Esophagus squamous epithelium (tissue), 5 donors: ENCODE measurements around the gene ZNF287. TPM values are rescaled to one million over a fixed set of nuclear protein-coding genes. Genes with fewer than 3 reads are reported as not detected.

Source experiments
- DNase-seq: peaks from one replicate; lab custom pipeline; 2025; lab: John Stamatoyannopoulos, UW
- H3K27ac ChIP-seq, 4 donors: fragments of 200-600 bp; sonication (generic); one replicate each; pipeline ENCODE4 v1.5.1; 2016 to 2019; ENCODE audit warnings: mild to moderate bottlenecking in 1 of 4
- H3K27me3 ChIP-seq, 4 donors: fragments of 200-600 bp; sonication (generic); 1 replicate in 3 of 4; 2 replicates in 1 of 4; pipeline versions ENCODE4 v1.5.1 to v1.6.0; 2017 to 2021; ENCODE audit warnings: antibody characterized with exemption in 1 of 4
- H3K36me3 ChIP-seq, 3 donors: fragments of 200-600 bp; sonication (generic); one replicate each; pipeline ENCODE4 v1.5.1; 2016 to 2019
- H3K4me1 ChIP-seq, 3 donors: fragments of 200-600 bp; sonication (generic); one replicate each; pipeline ENCODE4 v1.5.1; 2017 to 2019
- H3K4me3 ChIP-seq, 4 donors: fragments of 200-600 bp; sonication (generic); 1 replicate in 3 of 4; 2 replicates in 1 of 4; pipeline ENCODE4 v1.5.1; 2016 to 2019; ENCODE audit warnings: mild to moderate bottlenecking in 2 of 4, moderate library complexity in 1 of 4
- H3K9me3 ChIP-seq, 3 donors: fragments of 200-600 bp; sonication (generic); one replicate each; pipeline ENCODE4 v1.5.1; 2016 to 2019
- CTCF ChIP-seq, 6 experiments: fragments of 450-650 bp in 4 of 6; fragments of 200-600 bp in 2 of 6; sonication (generic) in 2 of 6; IDR thresholded peaks; one replicate each; pipeline ENCODE4 v1.5.1; 2016 to 2019; ENCODE audit warnings: antibody characterized with exemption in 6 of 6, mild to moderate bottlenecking in 4 of 6, moderate library complexity in 4 of 6
- POLR2A ChIP-seq, 4 donors: fragments of 450-650 bp; IDR thresholded peaks; one replicate each; pipeline ENCODE4 v1.6.1; 2017; ENCODE audit warnings: antibody characterized with exemption in 4 of 4, mild to moderate bottlenecking in 4 of 4, moderate library complexity in 3 of 4
- WGBS, 2 donors: methylation state at CpG; one replicate each; pipeline ENCODE4 v1.1.5; 2018; 5-methylcytosine and 5-hydroxymethylcytosine counted together
- intact Hi-C: fragments of 100-400 bp; cut with DNase I; formaldehyde crosslinking; loops from one replicate; pipeline ENCODE4 v1.15.0; 2022
- total RNA-seq, 4 donors: library from RNA; depleted of rRNA; stranded (reverse); fragments of >200 nt; gene quantifications; one replicate each; pipeline ENCODE4 v1.1.0, GENCODE V29; 2016
- donor health status: DM: yes; HTN: yes; CAD: no.

The ZNF287 gene
- total RNA-seq, 4 donors from 2014 or later: 2.1 to 3.8 (median 2.2) TPM

GRCh38 chr17:16519021-16519420 lies 50.0 kb downstream of the ZNF287 start:
- no peak for DNase-seq
- no peak overlapping the region for H3K27ac ChIP-seq
- H3K36me3 ChIP-seq: no peaks in the 10 kb centered on the region
- intact Hi-C loops: loop anchor here (5.0 kb wide), 1 partner anchor 152 kb away; no protein-coding TSS in a partner anchor
- H3K27me3 ChIP-seq: peaks cover 0 to 49% (median 0%) of the 10 kb centered on the region in 4 donors
- H3K9me3 ChIP-seq: no peaks in the 10 kb centered on the region
- peaks cover 0 to 9% (median 0%) of the 10 kb centered on the region in 3 donors for H3K4me1 ChIP-seq
- H3K4me3 ChIP-seq: no peak overlapping the region
- no peak for TF ChIP-seq CTCF (IDR thresholded peaks at IDR 0.05)
- TF ChIP-seq POLR2A (IDR thresholded peaks at IDR 0.05): no peak

GRCh38 chr17:16517477-16517876 lies 51.5 kb downstream of the ZNF287 start:
- H3K4me3 ChIP-seq: no peak overlapping the region
- H3K36me3 ChIP-seq: no peaks in the 10 kb centered on the region
- no peak for TF ChIP-seq CTCF (IDR thresholded peaks at IDR 0.05)
- TF ChIP-seq POLR2A (IDR thresholded peaks at IDR 0.05): no peak
- peaks cover 0 to 9% (median 0%) of the 10 kb centered on the region in 3 donors for H3K4me1 ChIP-seq
- intact Hi-C loops: loop anchor here (5.0 kb wide), 1 partner anchor 150 kb away; no protein-coding TSS in a partner anchor
- H3K27ac ChIP-seq: no peak overlapping the region
- DNase-seq: no peak
- no peaks in the 10 kb centered on the region for H3K9me3 ChIP-seq
- peaks cover 0 to 51% (median 0%) of the 10 kb centered on the region in 4 donors for H3K27me3 ChIP-seq
- WGBS, 2 donors: 76 to 82% methylated on average over 7 of the region's 7 CpGs

- H3K4me1 ChIP-seq: peaks cover 0 to 9% (median 0%) of the 10 kb centered on the region in 3 donors
- intact Hi-C loops: loop anchor here (5.0 kb wide), 1 partner anchor 149 kb away; no protein-coding TSS in a partner anchor
- no peaks in the 10 kb centered on the region for H3K36me3 ChIP-seq
- DNase-seq: no peak
- WGBS, 2 donors: 7 to 9% methylated on average over 11 to 16 of the region's 16 CpGs
- no peaks in the 10 kb centered on the region for H3K9me3 ChIP-seq
- H3K27ac ChIP-seq: no peak overlapping the region
- H3K27me3 ChIP-seq: peaks cover 0 to 51% (median 0%) of the 10 kb centered on the region in 4 donors
- H3K4me3 ChIP-seq: no peak overlapping the region
- TF ChIP-seq POLR2A (IDR thresholded peaks at IDR 0.05) (no peak), CTCF (IDR thresholded peaks at IDR 0.05) (no peak)
Measured at GRCh38 chr17:16516594-16517051, 52.4 kb downstream of the ZNF287 start.

GRCh38 chr17:16515933-16516332 lies 53.1 kb downstream of the ZNF287 start:
- no peak for DNase-seq
- no peak overlapping the region for H3K27ac ChIP-seq
- no peaks in the 10 kb centered on the region for H3K9me3 ChIP-seq
- H3K36me3 ChIP-seq: no peaks in the 10 kb centered on the region
- peaks cover 0 to 9% (median 0%) of the 10 kb centered on the region in 3 donors for H3K4me1 ChIP-seq
- no peak overlapping the region for H3K4me3 ChIP-seq
- TF ChIP-seq POLR2A (IDR thresholded peaks at IDR 0.05) (no peak), CTCF (IDR thresholded peaks at IDR 0.05) (no peak)
- H3K27me3 ChIP-seq: peaks cover 0 to 51% (median 0%) of the 10 kb centered on the region in 4 donors
- 85 to 96% methylated on average over 4 of the region's 4 CpGs for WGBS, 2 donors
- intact Hi-C loops: loop anchor here (5.0 kb wide), 1 partner anchor 149 kb away; no protein-coding TSS in a partner anchor

GRCh38 chr17:16513873-16514272 lies 55.1 kb downstream of the ZNF287 start:
- Histone ChIP-seq H3K27ac (no peak overlapping the region), H3K36me3 (no peaks in the 10 kb centered on the region), H3K9me3 (no peaks in the 10 kb centered on the region), H3K4me3 (no peak overlapping the region), H3K27me3 (peaks cover 0 to 44% (median 0%) of the 10 kb centered on the region in 4 donors), H3K4me1 (peaks cover 0 to 9% (median 0%) of the 10 kb centered on the region in 3 donors)
- WGBS, 2 donors: 71 to 82% methylated on average over 6 of the region's 6 CpGs
- intact Hi-C loops: no loop called here
- DNase-seq: no peak
- TF ChIP-seq CTCF (IDR thresholded peaks at IDR 0.05) (no peak), POLR2A (IDR thresholded peaks at IDR 0.05) (no peak)
